HG03457 (cell line): ENCODE data around the gene BAMBI.

Source experiments
- ATAC-seq: cut with Tn5 transposase; IDR thresholded peaks from one replicate; pipeline ENCODE4 v1.9.1; 2021; ENCODE audit warnings: moderate number of reproducible peaks; ENCODE audit not compliant: unreplicated experiment

BAMBI gene

DNA sequence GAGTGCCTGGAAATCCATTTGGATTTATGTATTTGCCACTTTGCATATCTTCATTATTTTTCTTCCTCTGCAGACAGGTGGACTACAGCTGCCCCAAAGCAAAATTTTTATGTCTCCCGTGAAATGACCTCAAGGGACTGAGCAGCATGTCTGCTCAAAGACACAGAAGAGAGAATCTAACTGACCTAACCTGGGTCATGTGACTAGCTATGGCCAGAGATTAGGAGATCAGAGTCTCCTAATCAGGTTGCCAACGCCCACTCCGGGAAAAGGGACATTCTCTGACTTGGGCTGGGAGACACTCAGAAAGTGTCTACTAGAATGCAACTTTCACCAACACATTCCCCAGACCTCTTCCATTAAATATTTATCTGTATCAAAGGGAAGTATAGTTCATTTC, 2.5 kb upstream of the BAMBI start:
- no peak for ATAC-seq

DNA sequence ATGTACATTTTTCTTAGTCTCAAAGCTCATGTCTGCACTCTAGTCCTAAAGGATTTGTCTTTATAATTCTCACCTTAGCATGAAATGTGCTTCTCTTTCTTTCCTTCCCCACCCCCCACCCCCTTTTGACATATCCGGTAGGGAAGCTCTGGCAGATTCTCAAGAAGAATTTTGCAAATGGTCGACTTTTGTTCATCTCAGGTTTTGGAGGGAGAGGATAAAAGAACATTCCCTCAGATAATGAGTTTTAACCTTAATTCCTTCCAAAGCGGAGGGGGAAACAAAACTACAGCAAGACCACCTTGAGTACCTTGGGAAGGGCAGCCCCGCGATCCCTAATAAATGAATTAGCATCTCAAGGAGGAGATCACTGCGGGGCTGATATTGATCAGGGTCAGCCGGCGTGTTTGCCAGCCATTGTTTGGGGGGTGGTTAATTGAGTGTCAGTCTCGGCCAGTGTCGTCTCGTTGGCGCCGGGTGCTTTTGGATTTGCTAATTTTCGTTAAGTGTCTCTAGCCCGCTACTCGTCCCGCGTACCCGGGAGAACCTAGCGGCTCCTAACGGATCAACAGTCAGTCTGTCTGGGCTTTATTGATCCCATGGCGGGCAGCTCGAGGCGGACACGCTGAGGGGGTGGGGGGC, 874 bp upstream of the BAMBI start:
- no peak for ATAC-seq

DNA sequence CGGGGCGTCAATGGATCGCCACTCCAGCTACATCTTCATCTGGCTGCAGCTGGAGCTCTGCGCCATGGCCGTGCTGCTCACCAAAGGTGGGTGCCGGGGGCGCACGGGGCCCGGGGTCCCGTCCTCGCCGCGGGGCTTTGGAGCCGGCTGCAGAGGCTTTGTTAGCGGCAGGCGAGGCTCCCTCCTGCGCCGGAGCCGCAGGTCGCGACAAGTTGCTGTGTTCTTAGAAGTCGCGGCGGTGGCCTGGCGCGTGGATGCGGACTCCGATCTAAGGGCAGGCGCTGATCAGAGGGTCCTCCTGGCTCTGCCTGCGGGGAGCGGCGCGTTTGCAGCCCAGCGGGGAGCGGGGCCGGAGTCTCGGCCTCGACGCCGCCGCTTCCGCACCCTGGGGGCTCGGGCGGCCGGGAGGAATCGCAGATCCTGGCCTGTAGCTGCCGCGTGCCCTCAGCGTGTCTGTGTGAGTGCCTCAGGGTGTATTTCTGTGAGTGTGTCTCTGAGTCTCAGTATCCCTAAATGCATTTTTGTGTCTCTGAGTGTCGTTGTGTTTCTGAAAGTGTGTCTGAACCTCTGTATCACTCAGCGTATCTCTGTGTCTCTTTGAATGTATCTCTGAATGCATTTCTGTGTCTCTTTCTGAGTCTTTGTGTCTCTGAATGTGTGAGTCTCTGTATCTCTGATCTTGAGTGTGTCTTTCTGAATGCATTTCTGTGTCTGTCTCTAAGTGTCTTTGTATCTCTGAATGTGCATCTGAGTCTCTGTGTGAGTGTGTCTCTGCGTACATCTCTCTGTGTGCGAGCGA, 766 bp downstream of the BAMBI start:
- no peak for ATAC-seq

DNA sequence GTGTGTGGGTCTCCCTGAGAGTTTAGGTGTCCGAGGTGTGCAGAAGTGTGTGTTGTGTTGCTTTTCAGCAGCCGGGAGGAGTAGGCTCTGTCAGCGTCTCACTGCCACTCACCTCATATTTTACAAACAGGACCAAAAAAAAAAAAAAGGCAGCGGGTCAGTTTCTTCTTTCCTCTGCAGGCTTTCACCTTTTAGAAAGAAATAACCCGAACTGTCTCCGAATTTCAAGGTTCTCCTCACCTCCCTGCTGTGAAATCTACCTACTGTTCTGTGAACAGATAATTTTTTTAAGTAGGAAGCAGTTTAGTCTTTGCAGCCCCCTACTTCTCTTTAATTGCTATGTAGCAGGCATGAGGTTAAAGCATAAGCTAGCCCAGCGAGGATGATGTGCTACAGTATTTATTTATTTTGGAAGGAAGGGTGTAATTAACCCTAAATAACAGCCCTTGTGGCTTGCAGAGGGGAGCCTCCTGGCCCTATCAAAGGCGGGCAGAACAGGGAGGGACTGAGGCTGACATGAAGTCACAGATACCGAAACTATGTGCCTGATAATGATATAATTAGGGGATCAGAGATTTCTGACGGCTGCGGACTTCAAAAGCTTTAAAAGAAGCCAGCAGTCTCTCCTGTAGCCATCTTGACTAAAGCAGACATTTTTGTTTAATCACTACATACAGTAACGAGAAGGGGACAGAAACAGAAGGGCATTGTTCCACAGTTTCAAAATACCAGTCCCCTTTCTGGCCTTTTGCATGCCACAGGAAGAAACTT, 1.6 kb downstream of the BAMBI start:
- ATAC-seq, result no peak

DNA sequence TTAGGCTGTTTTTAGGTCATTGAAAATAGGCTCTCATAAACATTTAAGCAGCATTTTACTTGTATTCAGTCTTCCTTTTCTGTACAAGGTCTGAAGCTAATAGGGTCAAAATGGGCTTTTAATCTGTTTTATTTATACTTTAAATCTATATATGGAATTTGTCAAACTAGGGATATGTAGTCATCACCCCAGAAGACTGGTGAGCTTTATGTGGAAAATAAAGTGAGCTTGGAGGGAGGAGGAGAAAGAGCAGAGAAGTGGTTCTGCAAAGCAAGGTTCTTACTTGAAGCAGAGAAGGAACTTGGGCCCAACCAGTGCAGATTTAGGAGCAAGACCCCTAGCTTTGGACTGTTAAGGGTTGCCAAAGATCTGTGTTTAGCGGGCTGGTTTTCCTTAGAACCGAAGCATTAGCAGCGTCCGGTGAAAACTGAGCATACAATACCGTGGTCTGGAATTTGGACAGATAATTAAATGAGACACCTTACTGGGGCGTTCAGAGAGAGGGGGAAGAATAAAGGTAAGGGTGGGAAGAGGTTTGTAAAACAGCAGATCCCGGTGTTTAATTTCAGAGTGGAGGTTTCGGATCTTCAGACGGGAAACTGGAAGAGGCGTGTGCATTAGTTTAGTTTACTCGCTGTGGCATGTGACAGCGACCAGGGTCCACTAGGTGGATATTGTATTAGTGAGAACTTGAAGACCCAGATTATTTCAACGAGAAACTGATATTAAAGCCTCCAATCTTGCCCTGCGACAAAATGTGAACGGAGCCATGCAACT, 2.4 kb downstream of the BAMBI start:
- ATAC-seq, result no peak

DNA sequence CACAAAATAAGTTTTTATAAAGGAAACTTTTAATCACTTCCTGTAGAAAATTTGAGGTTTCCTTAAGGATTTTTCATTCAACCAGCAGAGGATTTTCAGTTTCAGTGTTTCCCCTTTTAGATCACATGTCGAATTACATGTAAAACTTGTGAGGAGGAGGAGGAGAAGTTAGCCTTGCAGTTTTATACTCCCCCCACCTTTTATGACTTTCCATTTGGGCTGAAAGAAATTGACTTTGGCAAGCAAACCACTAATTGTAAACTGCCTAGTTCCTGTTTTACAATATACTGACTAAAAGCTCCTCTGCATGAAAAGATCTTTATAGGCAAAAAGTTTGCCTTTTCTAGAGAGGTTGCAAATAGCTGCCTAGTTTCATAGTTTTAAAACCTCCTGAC, 3.0 kb downstream of the BAMBI start:
- no peak for ATAC-seq

DNA sequence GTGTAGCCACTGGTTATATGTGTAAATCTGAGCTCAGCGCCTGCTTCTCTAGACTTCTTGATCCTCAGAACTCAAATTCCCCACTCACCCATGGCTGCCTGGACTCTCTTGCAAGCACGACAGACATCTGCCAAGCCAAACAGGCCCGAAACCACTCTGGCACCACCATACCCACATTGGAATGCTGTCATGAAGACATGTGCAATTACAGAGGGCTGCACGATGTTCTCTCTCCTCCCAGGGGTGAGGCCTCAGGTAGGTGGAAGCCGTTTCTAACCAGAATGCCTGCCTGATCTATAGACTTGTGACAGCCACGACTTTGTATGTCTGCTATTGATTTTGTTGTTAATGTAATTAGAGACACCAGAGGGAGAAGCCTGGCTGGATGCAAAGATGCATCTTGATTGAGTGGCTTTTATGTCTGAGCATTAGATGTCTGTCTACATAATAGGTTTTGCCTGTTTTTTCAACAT, 4.0 kb downstream of the BAMBI start:
- no peak for ATAC-seq

DNA sequence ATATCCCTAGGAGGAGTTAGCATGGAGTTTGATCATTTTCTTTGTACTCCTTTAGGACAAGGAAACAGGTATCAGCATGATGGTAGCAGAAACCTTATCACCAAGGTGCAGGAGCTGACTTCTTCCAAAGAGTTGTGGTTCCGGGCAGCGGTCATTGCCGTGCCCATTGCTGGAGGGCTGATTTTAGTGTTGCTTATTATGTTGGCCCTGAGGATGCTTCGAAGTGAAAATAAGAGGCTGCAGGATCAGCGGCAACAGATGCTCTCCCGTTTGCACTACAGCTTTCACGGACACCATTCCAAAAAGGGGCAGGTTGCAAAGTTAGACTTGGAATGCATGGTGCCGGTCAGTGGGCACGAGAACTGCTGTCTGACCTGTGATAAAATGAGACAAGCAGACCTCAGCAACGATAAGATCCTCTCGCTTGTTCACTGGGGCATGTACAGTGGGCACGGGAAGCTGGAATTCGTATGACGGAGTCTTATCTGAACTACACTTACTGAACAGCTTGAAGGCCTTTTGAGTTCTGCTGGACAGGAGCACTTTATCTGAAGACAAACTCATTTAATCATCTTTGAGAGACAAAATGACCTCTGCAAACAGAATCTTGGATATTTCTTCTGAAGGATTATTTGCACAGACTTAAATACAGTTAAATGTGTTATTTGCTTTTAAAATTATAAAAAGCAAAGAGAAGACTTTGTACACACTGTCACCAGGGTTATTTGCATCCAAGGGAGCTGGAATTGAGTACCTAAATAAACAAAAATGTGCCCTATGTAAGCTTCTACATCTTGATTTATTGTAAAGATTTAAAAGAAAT, 4.8 kb downstream of the BAMBI start:
- no peak for ATAC-seq

DNA sequence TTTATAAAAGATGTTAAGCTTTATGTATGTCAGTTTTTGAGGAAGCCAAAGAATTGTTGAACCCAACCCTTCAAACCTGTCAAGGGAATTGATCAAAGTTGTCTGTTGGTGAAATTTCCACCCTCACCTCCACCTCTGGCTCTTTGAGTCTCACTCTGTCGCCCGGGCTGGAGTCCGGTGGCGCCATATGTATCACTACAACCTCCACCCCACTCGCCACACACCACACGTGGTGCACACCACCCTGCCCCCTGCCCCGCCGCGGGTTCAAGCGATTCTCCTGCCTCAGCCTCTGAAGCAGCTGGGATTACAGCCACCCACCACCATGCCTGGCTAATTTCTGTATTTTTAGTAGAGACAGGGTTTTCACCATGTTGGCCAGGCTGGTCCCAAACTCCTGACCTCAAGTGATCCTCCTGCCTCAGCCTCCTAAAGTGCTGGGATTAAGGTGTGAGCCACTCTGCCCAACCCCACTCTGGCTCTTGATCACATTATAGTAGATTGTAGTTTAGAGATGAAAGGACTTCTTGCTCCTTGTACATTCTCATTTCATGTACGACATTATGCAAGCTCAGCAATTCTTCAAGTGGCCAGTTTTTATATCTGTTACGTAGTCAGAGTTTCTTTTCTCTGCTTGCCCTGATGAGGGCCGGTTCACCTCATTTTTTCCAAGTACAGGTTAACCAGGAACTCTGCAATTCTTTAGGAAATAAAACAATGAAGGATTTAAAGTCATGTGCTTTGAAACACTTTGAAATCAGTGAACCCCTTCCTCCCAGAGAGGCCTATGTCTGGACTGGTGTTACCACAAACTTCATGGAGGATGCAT, 7.0 kb downstream of the BAMBI start:
- no peak for ATAC-seq

DNA sequence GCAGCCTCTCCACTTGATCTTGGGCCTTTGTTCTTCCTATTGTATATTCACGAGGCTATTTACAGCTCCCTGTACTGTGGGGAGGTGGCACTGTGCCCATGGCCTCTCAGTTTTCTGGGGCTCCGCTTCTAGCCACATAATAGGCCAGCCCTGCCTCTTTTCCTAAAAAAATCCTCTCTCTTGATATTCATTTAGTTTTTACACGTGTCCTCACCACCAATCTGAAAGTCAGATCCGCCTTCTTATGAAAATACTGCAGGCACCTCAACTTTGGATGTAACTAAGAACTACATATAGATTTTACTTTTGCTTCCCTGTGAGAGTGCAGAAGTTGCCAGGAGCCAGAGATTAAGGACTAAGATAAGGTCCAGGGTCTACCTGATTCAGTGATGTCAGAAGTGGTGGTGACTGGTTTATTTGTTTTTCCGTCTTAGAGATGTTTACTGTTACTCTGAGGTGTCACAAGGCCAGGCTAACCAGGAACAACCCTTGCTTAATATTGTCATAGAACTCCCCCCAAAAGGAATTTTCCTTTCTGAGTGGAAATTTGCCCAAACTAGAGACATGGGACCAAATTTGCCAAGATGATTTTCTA, 7.8 kb downstream of the BAMBI start:
- no peak for ATAC-seq

DNA sequence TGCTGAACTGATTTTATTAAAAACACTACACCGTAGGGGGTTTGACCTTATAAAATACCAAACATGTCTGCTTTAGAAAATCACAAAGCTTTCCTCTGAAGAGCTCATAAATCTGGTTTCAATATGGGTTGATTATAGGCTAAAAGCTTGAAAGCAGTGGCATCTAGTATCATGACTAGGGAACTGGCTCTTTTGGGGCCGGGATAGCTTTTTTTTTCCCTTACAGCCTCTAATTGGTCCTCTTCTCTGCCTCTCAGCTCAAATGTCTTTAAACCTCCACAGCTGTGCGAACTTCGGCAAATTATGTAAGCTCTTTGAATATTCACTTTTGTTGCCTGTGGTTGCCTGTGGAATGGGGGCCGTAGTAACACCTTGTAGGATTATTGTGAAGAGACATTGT, 8.4 kb downstream of the BAMBI start:
- ATAC-seq, result no peak

DNA sequence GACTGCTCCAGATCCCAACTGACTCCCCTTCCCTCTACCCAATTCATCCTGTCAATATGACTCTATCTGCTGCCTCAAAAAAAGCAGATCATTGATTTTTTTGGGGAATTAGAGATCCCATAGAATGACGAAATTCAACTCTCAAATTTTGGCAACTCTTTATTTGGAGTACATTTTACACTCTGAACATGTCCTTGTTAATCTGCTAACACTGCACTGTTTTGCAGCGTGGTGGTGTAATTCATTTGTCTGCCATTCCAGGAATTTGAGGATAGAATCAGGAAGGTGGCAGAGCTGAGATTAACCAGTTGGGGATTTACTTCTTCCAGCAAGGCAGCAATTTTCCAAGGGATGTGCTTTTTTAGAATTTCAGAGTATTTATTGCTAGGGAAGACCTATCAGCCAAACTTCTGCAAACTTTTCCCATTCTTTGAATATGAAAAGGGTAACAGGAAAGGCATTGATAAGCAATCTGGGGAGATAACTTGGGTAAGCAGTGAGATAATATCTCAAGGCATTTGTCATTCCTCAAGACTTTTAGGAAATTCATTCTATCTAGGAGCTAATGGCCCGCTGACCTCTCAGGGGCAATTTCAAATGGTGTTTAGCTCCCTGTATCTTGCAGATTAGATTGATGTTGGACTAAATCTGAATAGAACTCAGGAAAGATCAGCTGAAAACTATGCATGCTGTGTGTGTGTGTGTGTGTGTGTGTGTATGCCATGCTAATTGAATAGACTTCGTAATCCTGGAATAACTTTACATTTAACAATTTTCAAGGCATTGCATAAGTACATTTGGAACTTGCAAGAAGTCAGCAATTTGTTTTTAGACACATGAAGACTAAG, 9.7 kb downstream of the BAMBI start:
- no peak for ATAC-seq

DNA sequence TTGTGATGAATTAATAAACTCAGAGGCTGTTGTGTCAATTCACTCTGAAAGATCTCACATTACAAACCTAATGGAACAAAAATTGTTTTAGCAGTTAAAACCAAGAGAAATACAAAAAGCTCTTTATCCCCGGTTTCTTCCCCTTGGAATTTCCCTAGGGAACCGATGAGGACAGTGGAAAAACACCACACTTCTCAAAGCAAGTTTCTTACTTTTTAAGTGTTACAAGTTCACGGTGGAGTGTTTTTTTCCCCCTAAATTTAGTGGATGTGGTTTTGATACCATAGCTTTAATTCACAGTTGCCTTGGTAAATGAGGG, 10.3 kb downstream of the BAMBI start:
- ATAC-seq, result no peak

DNA sequence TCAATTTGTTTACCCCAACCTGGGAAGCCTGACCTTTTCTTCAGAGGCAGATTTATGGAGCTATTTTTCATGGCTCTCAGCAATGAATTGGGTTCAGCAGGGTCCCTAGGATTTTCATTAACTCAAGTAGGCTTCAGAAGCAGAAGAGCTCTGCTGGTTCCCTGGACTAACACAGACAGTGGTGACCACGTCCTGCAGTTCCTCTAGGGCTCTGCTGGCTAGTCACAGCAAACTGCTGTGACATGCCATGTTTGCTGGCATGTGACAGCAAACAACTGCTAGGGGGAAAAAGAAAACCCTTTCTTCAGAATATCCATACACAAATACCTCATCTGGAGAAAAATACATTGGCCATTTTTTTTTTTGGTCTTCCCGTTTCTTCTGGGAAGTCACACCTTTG, 13.2 kb downstream of the BAMBI start:
- ATAC-seq, result no peak

DNA sequence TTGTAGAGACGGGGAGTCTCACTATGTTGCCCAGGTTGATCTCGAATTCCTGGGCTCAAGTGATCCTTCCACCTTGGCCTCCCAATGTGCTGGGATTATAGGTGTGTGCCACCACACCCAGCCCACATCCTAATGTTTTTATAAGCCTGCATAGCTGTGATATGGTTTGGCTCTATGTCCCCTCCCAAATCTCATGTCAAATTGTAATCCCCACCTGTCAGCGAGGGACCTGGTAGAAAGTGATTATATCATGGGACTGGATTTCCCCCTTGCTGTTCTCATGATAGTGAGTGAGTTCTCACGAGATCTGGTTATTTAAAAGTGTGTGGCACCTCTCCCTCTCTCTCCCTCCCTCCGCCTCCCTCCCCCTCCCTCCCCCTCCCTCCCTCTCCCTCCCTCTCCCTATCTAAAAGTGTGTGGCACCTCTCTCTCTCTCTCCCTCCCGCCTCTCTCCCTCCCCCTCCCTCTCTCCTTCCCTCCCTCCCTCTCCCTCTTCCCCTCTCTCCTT, 13.9 kb downstream of the BAMBI start:
- ATAC-seq, result no peak

DNA sequence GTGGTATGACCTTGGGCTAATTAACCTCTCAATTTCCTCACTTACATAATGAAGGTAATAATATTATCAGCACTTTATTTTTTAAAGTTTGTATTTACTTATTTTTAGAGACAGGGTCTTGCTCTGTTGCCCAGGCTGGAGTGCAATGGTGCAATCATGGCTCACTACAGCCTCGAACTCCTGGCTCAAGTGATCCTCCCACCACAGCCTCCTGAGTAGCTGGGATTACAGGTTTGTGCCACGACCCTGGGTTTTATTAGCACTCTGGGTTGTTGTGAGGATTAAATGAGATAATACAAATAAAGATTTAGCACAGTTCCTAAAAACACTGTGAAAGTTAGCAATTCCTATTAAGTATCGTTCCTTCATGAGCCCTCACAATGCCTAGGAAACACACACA, 14.7 kb downstream of the BAMBI start:
- ATAC-seq, result no peak

DNA sequence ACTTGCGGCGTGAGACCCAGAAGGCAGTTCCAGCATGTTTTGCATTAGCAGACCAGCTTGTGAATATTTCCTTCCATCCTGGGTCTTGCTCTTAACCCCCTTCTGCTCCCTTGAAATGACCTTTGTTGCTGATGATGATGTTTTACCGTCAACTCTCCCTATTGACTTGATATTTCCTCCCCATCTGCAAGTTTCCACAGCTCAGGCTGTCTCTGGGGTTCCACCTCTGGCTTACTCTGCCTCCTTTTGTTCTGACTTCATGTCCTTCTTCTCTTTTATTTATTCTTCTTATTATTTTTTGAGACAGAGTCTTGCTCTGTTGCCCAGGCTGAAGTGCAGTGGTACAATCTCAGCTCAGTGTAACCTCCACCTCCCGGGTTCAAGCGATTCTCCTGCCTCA, 17.2 kb downstream of the BAMBI start:
- ATAC-seq, result no peak

DNA sequence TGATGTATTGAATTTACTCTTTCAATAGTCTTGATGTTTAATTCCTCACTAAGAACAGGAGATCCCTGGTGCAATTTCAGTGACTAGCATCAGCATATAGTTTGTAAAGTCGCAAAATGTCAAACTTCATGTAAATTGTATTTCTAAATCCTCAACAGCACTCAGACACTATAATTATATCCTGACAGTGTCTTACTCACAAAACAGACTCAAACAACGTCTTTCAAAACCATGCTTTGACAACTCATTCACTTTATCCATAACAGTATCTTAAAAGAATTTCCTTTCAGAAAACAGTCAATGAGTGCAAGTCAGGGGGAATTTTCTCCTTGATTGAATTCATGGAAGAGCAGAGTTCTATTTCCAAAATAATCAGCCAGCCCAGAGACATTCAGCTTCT, 20.8 kb downstream of the BAMBI start:
- no peak for ATAC-seq
